ENCODE results near the gene HOTAIR.
A peak's percentile ranks its signal among the peaks of the same experiment; 100 is the strongest.

GRCh38 chr12:54017878-54018467 lies 43.2 kb upstream of the HOTAIR start:
- no peak for TF ChIP-seq USF2 (IDR thresholded peaks at IDR 0.05)
- TF ChIP-seq CTCF (IDR thresholded peaks at IDR 0.05): no peak
- TF ChIP-seq POLR2A (IDR thresholded peaks at IDR 0.05; ENCODE audit: low read length): peak; percentile 40
- no peak for TF ChIP-seq NR3C1 (IDR thresholded peaks at IDR 0.05)
- TF ChIP-seq EP300 (IDR thresholded peaks at IDR 0.05): no peak
- no peak for TF ChIP-seq MYC (IDR thresholded peaks at IDR 0.05; ENCODE audit: borderline replicate concordance, low read length)
- TF ChIP-seq RCOR1 (IDR thresholded peaks at IDR 0.05; ENCODE audit: low read depth, low read length): no peak
- no peak for TF ChIP-seq RAD21 (conservative IDR thresholded peaks at IDR 0.05 in 1 of 2, IDR thresholded peaks at IDR 0.05 in 1 of 2)
- TF ChIP-seq JUN (IDR thresholded peaks at IDR 0.05): peak in 1 of 2 experiments; percentile 68; a peak in 1 of 5 replicates

All from A549 (cell line).